PC-3 (cell line): ENCODE data around the gene SLC9A8.

Experiments used
- EZH2phosphoT487 ChIP-seq: fragments of 300-600 bp; sonication (generic); IDR thresholded peaks from 2 replicates; pipeline ENCODE4 v1.6.1; 2018; ENCODE audit warnings: mild to moderate bottlenecking, antibody characterized with exemption, low read length, borderline replicate concordance
- TF ChIP-seq, protein P1 (sequence below): fragments of 300-600 bp; sonication (generic); conservative IDR thresholded peaks from 2 replicates; pipeline ENCODE4 v1.5.1; 2017; ENCODE audit warnings: antibody characterized with exemption, low read depth, mild to moderate bottlenecking, low read length

DNA sequence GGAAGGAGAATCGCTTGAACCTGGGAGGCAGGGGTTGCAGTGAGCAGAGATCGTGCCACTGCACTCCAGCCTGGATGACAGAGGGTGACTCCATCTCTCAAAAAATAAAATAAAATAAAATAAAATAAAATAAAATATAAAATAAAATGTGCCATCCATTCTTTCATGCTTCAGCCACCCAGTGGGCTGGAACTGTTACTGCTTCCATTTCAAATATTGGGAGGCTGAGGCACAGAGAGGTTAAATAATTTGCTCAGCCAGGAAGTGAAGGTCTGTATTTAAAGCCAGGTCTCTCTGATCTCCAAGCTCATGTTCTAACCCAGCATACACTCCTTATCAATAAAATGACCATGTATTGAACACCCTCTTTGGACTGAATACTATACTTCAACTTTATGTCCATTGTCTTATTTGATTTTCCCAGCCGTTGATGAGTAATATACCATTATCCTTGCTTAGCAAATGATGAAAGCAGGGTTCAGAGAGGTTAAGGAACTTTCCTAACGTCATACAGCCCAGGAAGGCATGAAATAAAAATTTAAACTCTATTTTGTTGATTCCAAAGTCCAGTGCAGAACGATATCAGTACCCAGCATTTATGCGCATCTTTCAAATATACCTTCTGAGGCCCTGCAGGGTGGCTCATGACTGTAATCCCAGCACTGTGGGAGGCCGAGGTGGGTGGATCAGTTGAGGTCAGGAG lies 25.8 kb upstream of the SLC9A8 start:
- TF ChIP-seq, protein P1, sequence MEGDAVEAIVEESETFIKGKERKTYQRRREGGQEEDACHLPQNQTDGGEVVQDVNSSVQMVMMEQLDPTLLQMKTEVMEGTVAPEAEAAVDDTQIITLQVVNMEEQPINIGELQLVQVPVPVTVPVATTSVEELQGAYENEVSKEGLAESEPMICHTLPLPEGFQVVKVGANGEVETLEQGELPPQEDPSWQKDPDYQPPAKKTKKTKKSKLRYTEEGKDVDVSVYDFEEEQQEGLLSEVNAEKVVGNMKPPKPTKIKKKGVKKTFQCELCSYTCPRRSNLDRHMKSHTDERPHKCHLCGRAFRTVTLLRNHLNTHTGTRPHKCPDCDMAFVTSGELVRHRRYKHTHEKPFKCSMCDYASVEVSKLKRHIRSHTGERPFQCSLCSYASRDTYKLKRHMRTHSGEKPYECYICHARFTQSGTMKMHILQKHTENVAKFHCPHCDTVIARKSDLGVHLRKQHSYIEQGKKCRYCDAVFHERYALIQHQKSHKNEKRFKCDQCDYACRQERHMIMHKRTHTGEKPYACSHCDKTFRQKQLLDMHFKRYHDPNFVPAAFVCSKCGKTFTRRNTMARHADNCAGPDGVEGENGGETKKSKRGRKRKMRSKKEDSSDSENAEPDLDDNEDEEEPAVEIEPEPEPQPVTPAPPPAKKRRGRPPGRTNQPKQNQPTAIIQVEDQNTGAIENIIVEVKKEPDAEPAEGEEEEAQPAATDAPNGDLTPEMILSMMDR = peak; percentile 52
- no peak for TF ChIP-seq EZH2phosphoT487
